Astrocyte (in vitro differentiated cells and primary cell): ENCODE results near the gene AHNAK2. TPM values are rescaled to one million over a fixed set of nuclear protein-coding genes. Genes with fewer than 3 reads are reported as not detected.

Experiments used
- DNase-seq: peaks from one replicate; pipeline ENCODE4 v3.0.0-alpha.2; 2010; ENCODE audit warnings: low read depth
- FAIRE-seq: peaks from 2 replicates; lab custom pipeline; 2011; peaks lifted over from hg19 to GRCh38; lab: Jason Lieb, UNC
- H2AFZ ChIP-seq: 2 replicates; pipeline ENCODE4 v1.6.0; 2012; ENCODE audit warnings: low read depth, low read length, inconsistent platforms
- H3K27ac ChIP-seq: 2 replicates; pipeline ENCODE4 v1.5.1; 2011; ENCODE audit warnings: low read depth, low read length, inconsistent platforms
- H3K27me3 ChIP-seq: 2 replicates; pipeline ENCODE4 v1.6.0; 2011; ENCODE audit warnings: low read length, inconsistent platforms; ENCODE audit not compliant: insufficient read depth
- H3K36me3 ChIP-seq: 2 replicates; pipeline ENCODE4 v1.5.1; 2011; ENCODE audit warnings: low read length, inconsistent platforms; ENCODE audit not compliant: insufficient read depth
- H3K4me1 ChIP-seq: 2 replicates; pipeline ENCODE4 v1.5.1; 2011; ENCODE audit warnings: low read length, inconsistent platforms; ENCODE audit not compliant: insufficient read depth
- H3K4me2 ChIP-seq: 2 replicates; pipeline ENCODE4 v1.6.0; 2012; ENCODE audit warnings: low read length, inconsistent platforms
- H3K4me3 ChIP-seq: 2 replicates; pipeline ENCODE4 v1.5.1; 2011; ENCODE audit warnings: low read depth, mild to moderate bottlenecking, low read length, inconsistent platforms; ENCODE audit not compliant: insufficient read depth
- H3K79me2 ChIP-seq: 2 replicates; pipeline ENCODE4 v1.6.0; 2012; ENCODE audit warnings: mild to moderate bottlenecking, low read length, inconsistent platforms; ENCODE audit not compliant: insufficient read depth
- H3K9ac ChIP-seq: 2 replicates; pipeline ENCODE4 v1.6.0; 2012; ENCODE audit warnings: mild to moderate bottlenecking, low read length, inconsistent platforms
- H3K9me3 ChIP-seq: 2 replicates; pipeline ENCODE4 v1.5.1; 2012; ENCODE audit warnings: low read depth, mild to moderate bottlenecking, low read length, inconsistent platforms; ENCODE audit not compliant: insufficient read depth
- H4K20me1 ChIP-seq: 2 replicates; pipeline ENCODE4 v1.6.0; 2012; ENCODE audit warnings: low read length, inconsistent platforms; ENCODE audit not compliant: insufficient read depth
- H3K27ac Mint-ChIP-seq: one replicate; pipeline ENCODE4 v1.8.0; 2021; ENCODE audit warnings: mild to moderate bottlenecking, mixed read lengths; ENCODE audit not compliant: unreplicated experiment
- H3K27me3 Mint-ChIP-seq: one replicate; pipeline ENCODE4 v1.8.0; 2021; ENCODE audit warnings: low read depth, mixed read lengths; ENCODE audit not compliant: unreplicated experiment
- H3K36me3 Mint-ChIP-seq: one replicate; pipeline ENCODE4 v1.8.0; 2021; ENCODE audit warnings: low read depth, mixed read lengths; ENCODE audit not compliant: unreplicated experiment
- H3K4me1 Mint-ChIP-seq: one replicate; pipeline ENCODE4 v1.8.0; 2021; ENCODE audit warnings: low read depth, mixed read lengths; ENCODE audit not compliant: unreplicated experiment
- H3K4me3 Mint-ChIP-seq: one replicate; pipeline ENCODE4 v1.8.0; 2021; ENCODE audit warnings: mild to moderate bottlenecking, moderate library complexity, mixed read lengths; ENCODE audit not compliant: unreplicated experiment
- H3K9me3 Mint-ChIP-seq: one replicate; pipeline ENCODE4 v1.8.0; 2021; ENCODE audit warnings: mild to moderate bottlenecking, mixed read lengths; ENCODE audit not compliant: unreplicated experiment
- CTCF ChIP-seq: IDR thresholded peaks from 2 replicates; pipeline ENCODE4 v1.5.1; 2011; ENCODE audit warnings: low read depth, mild to moderate bottlenecking, inconsistent platforms, low read length, moderate library complexity; ENCODE audit not compliant: insufficient read depth
- EZH2 ChIP-seq: IDR thresholded peaks from 2 replicates; pipeline ENCODE4 v1.6.1; 2012; ENCODE audit warnings: mild to moderate bottlenecking, low read length, inconsistent platforms; ENCODE audit not compliant: insufficient read depth
- total RNA-seq: library from RNA; stranded (reverse); gene quantifications from 2 replicates; pipeline ENCODE4 v1.2.1, GENCODE V29; 2021

The AHNAK2 gene
- total RNA-seq, 1 donor from 2014 or later = 44.7 TPM

- Histone ChIP-seq H3K4me1 (peaks cover 69% of the 10 kb centered on the region), H3K27ac (no peak overlapping the region), H3K27me3 (no peaks in the 10 kb centered on the region), H3K9ac (no peak overlapping the region), H4K20me1 (peaks cover 16% of the 10 kb centered on the region), H3K36me3 (no peaks in the 10 kb centered on the region), H2AFZ (no peak overlapping the region), H3K4me3 (no peak overlapping the region), H3K4me2 (no peak overlapping the region), H3K9me3 (no peaks in the 10 kb centered on the region), H3K79me2 (peaks cover 15% of the 10 kb centered on the region)
- H3K4me3 Mint-ChIP-seq = no peak overlapping the region
- H3K9me3 Mint-ChIP-seq = no peaks in the 10 kb centered on the region
- peaks cover 14% of the 10 kb centered on the region for H3K27me3 Mint-ChIP-seq
- H3K4me1 Mint-ChIP-seq = peaks cover 8% of the 10 kb centered on the region
- DNase-seq (no peak), FAIRE-seq (no peak)
- H3K27ac Mint-ChIP-seq = no peak overlapping the region
- no peak for TF ChIP-seq EZH2
- TF ChIP-seq CTCF = no peak
- H3K36me3 Mint-ChIP-seq = no peaks in the 10 kb centered on the region
Observed at GRCh38 chr14:104974665-104975390, 3.3 kb downstream of the AHNAK2 start.

- FAIRE-seq (no peak), DNase-seq (no peak)
- TF ChIP-seq EZH2 = no peak
- TF ChIP-seq CTCF = no peak
- Mint-ChIP-seq H3K9me3 (no peaks in the 10 kb centered on the region), H3K4me3 (no peak overlapping the region), H3K4me1 (peaks cover 10% of the 10 kb centered on the region), H3K36me3 (no peaks in the 10 kb centered on the region), H3K27me3 (peaks cover 9% of the 10 kb centered on the region), H3K27ac (peak overlapping the region; percentile 66)
- H3K36me3 ChIP-seq = no peaks in the 10 kb centered on the region
- H3K4me1 ChIP-seq = peaks cover 72% of the 10 kb centered on the region
- peak overlapping the region; percentile 4 for H3K9ac ChIP-seq
- no peak overlapping the region for H2AFZ ChIP-seq
- H3K27ac ChIP-seq = no peak overlapping the region
- no peaks in the 10 kb centered on the region for H3K27me3 ChIP-seq
- H3K79me2 ChIP-seq = peaks cover 22% of the 10 kb centered on the region
- no peak overlapping the region for H3K4me3 ChIP-seq
- H4K20me1 ChIP-seq = peaks cover 16% of the 10 kb centered on the region
- H3K9me3 ChIP-seq = no peaks in the 10 kb centered on the region
- H3K4me2 ChIP-seq = peak overlapping the region; percentile 79
Observed at GRCh38 chr14:104974146-104974541, 4.0 kb downstream of the AHNAK2 start.
